ENCODE data around the gene SMURF2.
"Not testable (repeated sequence)": the region's sequence is repeated elsewhere in the genome, so short reads cannot be mapped to it uniquely, and the experiment has no call there.

The SMURF2 gene

DNA sequence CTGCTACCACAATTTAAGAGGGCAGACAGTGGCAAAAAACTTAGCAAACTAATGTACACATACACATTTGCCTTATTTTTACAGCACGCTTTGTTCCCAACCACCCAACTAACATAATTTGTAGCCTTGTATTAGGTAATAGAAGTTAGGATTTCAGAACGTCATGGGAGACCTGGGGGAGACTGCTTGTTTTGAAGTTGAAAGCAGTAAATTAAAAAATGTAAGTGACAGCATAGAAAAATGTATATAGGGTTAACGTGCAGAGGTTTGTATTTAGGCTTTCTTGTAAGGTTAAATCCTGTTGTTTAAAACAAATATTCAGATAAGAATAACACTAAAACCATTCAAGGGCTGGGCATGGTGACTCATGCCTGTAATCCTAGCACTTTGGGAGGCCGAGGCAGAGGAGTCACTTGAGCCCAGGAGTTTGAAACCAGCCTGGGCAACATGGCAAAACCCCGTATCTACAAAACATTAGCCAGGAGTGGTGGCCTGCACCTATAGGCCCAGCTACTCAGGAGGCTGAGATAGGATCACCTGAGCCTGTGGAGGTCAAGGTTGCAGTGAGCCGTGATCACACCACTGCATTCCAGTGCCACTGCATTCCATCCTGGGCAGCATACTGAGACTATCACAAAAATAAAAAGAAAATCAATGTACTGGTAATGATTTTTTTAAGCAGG lies 2.3 kb upstream of the SMURF2 start:
- DNase-seq: not testable (repeated sequence)

DNA sequence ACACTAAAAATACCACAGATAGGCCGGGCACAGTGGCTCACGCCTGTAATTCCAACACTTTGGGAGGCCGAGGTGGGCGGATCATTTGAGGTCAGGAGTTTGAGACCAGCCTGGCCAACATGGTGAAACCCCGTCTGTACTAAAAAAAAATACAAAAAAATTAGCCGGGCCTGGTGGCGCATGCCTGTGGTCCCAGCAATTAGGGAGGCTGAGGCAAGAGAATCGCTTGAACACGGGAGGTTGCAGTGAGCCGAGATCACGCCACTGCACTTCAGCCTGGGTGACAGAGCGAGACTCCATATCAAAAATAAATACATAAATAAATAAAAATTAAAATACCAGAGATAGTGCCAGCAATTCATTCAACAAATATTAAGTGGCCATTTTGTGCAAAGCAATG lies 1.7 kb upstream of the SMURF2 start:
- not testable (repeated sequence) for DNase-seq

DNA sequence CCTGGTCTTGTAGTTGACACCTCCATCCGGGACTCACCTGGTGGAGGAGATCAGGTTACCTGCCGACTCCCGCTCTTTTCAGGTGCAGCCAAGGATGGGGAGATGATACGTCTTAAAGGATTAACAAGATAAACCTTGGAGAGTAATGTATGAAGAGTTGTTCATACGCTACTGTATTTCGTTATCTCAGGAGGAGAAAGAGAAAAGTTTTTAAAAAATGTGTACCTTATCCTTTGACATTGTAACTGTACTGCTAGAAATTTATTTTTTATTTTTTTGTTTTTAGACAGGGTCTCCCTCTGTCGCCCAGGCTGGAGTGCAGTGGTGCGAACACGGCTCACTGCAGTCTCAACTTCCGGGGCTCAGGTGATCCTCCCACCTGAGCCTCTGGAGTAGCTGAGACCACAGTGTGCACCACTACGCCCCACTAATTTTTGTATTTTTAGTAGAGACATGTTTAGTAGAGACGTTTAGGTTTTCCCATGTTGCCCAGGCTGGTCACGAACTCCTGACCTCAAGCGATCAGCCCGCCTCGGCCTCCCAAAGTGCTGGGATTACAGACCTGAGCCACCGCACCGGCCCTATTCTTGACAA lies 764 bp upstream of the SMURF2 start:
- DNase-seq: no peak

DNA sequence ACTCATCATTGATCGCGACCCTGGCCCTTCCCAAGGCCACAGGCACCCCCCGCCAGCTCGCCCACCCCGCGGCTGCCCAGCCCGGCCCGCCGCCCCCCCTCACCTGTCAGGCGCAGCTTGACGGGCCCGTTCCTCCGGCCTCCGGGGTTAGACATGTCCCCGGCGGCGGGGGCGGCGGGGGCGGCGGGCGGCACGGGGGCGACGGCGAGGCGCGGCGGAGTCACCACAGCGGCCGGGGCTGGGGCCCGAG lies 456 bp downstream of the SMURF2 start:
- no peak for DNase-seq

DNA sequence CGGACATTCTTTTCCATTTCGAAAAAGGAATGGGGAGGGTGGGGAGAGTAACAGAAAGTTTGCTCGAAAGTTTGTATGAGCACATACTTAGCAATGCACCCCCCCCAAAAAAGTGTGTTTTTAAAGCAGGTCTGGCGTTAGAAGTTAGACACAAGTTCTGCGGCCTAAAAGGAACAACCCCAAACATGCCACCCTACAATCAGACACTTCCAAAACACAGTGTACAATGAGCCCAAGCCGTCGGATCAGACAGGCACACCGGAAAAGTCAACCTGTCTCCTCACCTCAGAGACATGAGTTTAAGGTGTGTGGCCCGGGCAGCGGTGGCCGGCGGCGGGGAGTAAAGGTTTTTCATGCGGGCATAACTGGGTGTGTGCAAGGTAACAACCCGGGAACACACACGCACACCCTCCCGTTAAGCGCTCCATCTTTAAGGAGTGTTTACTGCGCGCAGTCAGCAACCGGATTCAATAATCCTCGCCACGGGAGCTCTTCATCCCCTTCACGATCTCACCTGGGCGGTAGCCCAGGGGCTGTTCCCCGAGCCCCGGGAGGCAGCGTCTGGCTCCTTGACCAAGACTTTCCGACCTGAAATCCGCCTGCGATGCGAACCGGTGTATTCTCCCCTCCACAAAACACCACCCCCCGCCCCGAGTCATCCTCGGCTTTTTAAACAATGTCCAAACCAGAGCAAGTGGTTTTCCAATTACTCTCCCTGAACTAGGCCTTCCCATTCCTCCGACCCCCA lies 955 bp downstream of the SMURF2 start:
- DNase-seq: not testable (repeated sequence)

DNA sequence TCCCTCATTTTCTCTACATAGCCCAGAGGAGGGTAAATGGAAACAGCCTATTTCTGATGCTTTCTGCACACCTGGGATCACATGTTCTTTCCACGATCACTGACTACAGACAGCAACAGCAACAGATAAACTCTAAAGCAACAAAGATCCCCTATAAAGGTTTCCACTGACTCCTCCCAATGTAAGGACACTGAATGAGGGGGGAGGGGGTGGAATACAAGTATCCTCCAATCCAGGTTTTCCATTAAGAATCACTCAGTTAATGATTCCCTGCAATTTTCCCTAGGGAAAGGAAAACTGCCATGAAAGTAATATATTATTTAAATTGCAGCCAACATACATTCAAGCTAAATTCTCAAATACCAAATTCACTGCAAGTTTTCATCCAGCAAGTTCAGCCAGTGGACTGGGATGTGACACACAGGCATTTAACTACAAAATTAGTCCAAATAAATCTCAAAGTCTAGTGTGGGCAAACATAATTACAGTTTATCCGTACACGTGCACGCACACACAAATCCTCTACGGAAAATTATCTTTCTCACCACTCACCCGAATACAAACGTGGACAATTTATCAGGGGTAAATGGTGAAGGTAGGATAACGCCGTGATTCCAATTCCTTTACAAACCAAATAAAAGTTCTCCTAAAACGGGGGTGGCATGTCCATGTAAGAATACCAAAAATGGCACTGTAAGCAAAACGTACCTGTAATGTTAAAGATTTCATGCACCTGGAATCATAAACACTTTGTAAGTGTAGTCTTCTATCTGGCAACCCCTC lies 1.7 kb downstream of the SMURF2 start:
- DNase-seq: not testable (repeated sequence)

DNA sequence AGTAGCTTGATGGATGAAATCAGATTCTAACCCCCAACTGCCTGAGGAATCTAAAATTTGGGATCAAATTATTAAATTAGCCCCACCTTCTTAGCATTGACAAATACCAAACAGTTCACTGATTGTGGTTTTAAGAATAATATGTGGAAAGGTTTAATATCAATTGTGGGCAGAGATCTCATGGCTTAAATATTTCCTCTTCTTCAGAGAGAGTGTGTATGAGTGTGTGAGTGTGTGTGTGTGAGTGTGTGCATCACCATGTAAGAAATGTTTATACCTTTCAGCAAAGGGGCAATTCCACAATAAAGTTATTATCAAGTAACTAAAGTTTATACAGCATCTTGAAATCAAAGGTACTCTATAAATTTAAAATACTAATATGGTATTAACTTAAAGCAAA lies 3.2 kb downstream of the SMURF2 start:
- no peak for DNase-seq

DNA sequence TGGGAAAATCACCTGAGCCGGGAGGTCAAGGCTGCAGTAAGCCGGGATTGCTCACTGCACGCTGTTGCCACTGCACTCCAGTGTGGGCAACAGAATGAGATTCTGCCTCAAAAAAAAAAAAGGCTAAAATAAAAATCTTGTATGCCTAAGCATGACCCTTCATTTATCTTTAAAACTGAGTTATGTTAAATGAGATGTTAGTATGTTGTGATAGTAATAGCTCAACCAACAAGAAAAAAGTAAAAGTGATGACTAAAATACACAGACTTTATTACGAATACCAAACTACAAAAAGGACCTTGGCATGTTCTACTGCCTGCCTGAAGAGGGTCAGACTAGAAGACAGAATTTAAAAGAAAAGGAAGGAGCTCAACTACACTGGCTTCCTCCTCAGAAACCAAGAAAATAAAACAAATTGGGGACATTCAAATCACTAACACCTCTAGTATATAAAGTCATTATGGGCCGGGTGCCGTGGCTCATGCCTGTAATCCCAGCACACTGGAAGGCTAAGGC lies 4.4 kb downstream of the SMURF2 start:
- DNase-seq: no peak

DNA sequence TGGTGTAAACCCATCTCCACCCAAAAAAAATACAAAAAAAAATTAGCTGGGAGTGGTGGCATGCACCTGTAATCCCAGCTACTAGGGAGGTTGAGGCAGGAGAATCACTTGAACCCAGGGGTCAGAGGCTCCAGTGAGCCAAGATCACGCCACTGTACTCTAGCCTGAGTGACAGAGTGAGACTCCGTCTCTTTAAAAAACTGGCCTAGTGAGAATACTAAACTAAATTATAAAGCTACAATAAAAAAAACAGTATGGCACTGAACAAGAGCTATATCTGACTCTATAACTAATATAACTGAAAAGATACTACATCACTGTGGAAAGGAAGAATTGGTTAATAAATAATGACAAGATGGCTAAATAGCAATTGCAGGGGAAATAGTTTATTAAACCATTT lies 6.4 kb downstream of the SMURF2 start:
- no peak for DNase-seq

DNA sequence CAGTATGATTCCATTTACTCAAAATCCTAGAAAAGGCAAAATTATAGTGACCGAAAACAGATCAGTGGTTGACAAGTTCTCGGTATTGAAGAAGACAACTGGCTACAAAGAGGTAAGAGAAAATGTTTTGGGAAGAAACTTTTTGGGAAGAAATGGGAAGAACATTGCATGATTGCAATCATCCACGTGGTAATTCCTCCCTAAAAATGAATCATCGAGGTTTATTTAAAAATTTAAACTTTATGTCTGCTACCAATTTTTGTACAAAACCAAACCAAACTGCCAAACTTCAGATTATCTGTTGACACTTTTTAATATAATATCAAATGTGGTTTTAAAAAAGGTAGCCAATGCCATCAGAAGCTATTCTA lies 8.1 kb downstream of the SMURF2 start:
- DNase-seq: no peak

DNA sequence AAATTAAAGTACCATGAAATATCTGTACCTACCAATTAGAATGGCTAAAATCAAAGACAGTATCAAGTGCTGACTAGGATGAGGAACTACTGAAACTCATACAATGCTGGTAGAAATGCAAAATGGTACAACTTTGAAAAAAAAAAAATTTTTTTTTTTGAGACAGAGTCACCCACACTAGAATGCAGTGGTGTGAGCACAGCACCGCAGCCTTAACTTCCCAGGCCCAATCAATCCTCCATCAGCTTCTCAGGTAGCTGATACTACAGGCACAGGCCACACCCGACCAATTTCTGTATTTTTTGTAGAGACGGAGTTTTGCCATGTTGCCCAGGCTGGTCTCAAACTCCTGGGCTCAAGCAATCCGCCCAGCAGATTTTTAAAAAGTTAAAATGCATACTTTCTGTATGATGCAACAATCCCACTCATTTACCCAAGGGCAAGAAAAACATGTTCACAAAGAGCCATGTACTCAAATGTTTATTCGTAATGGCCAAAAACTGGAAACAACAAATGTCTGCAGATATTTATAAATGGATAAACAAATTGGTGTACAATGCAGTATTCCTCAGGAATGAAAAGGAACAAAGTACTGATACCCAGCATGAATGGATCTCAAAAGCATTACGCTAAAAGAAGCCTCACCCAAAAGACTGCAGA lies 8.7 kb downstream of the SMURF2 start:
- no peak for DNase-seq

DNA sequence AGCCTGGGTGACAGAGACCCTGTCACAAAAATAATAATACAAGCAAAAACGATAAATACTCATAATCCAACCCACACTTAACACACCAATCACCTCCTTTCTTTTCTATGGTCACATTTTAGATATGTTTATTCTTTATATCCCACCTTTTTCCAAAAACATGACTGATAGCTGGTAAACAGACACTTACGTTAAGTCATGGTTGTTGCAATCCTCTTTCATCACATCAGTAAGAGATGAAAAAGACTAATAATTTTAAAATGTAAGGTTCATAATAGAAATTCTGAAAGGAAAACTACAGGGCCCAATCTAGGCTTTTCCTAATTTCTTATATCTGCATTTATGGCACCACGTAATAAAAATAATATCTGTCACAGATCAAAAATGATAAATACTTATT lies 10.2 kb downstream of the SMURF2 start:
- DNase-seq: no peak

DNA sequence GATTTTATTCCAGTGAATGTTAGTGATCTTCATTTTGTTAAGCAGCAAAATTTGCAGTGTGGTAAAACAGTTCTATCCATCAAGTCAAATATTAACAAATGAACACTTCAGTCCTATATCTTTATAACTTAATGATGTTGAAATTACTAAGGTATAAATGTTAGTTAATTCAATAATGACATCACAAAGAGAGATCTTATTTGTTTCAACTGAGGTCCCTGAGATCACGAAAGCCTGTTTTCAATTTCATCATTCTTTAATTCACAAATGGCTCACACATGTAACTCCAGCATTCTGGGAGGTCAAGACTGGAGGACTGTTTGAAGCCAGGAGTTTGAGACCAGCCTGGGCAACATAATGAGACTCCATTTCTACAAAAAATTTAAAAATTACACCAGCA lies 13.9 kb downstream of the SMURF2 start:
- no peak for DNase-seq

DNA sequence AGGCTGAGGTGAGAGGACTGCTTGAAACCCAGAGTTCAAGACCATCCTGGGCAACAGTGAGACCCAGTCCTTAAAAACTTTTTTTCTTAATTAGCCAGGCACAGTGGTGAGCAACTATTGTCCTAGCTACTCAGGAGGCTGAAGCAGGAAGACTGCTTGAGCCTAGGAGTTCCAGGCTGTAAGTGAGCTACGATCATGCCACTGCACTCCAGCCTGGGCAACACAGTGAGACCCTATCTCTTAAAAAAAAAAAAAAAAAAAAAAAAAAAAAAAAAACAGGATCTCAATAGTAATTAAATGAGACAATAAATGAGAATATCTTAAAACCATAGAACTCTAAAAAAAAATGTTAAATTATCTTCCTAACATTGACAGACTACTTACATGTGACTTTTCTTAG lies 14.3 kb downstream of the SMURF2 start:
- no peak for DNase-seq

DNA sequence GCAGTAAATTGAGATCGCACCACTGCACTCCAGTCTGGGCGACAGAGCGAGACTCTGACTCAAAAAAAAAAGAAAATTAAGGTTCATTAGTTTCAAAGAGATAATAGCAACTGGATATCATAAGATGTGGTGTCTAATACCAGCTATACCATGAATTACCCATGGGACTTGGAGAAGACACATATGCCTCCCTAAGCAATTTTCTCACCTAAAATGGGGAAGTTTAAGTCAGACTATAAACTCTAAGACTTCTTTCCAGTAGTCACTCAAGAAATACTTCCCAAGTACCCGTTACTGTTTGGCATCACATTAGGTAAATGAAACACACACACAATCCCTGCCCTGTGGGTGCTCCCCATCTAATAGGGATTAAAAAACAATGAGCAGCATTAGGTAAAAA lies 22.6 kb downstream of the SMURF2 start:
- no peak for DNase-seq

DNA sequence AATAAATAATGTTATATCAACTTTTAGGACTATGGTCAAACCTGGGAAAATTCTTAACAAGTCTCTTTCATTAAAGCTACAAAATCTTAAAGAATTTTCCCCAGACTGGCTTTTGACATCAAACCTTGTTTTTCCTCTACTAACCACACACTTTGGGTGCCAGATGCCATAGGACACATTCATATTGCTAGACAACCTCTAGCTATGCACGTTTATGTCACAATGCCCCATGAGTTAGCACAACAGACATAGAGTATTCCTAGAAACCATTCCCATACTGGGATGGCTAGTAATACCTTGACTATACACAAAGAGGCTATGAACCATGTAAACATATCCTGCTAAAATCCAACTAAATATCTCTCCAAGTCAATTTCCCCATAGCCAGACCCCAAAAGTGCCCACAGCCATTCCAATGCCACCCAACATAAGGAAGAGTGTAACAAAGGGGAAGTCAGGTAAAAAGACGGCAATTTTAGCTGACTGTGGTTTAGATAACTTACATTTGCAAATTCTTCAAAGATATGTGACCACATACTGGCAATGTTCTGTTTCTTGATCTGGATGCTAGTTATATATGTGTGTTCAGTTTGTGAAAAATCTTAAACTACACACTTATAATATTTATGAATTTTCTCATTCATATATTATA lies 23.4 kb downstream of the SMURF2 start:
- no peak for DNase-seq

DNA sequence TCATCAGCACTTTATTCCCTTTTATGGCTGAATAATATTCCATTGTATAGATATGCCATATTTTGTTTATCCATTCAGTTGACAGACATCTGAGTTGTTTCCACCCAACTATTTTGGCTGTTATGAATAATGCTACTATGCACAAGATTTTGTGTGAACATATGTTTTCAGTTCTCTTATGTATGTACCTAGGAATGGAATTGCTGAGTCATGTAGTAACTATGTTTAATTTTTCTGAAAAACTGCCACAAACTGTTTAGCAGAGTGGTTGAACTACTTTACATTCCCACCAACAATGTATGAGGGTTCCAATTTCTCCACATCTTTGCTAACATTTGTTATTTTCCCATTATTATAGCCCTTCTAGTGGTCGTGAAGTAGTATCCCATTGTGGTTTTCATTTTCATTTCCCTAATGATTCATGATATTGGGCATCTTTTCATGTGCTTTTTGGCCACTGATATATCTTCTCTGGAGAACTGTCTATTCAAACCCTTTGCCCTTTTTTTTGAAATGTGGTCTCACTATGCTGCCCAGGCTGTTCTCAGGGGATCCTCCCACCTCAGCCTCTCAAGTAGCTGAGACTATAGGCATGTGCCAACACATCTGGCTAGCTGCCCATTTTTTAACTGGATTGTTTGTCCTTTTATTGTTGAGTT lies 26.3 kb downstream of the SMURF2 start:
- DNase-seq: no peak

DNA sequence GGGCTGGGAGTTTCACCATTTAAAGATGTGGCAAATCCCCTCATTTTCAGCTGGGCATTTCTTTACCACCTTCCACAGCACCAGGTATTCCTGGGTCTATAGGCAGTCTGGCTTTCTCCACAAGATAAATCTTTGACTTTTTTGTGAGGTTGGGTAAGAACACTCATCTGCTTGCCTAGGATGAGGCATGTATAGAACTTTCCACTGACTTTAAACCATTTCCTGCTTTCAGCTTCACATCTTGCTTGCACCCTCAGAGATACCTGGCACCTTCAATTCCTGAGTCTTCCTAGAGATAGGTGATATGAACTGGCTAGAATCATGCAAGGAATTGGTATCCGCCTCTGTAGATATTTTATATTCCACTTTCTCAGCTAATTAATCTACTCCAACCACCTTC lies 27.9 kb downstream of the SMURF2 start:
- no peak for DNase-seq

DNA sequence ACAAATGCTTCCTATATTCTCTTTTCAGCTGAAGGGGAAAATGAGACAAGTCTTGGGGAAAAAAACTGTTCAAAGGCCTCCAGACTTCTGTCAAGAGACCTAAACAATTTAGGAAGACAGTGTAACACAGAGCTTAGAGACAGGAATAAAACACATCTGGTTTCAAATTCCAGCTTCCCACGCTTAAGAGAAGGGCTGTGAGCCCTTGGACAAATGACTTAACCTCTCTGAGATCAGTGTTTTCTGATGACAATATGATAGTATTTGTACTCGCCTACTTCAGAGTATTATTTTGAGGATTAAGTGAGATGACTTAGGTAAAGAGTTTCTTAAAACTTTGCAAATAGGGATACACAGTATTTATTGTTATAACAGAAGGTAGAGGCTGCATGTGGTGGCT lies 29.5 kb downstream of the SMURF2 start:
- no peak for DNase-seq

DNA sequence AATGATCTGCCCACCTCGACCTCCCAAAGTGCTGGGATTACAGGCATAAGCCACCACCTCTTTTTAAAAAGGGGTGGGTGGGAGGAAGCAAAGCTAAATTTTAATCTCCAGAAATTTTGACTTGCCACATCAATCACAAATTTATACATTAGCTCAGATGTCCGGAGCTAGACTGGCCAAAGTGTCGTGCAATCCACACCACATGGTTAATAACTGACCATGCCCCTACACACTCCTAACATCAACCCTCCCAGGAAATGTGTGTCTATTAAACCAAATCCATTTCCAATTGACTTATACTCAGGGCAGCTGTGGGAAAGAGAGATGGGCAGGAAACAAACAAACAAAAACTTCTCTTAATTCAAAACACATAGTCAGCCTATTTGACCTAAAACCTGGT lies 29.9 kb downstream of the SMURF2 start:
- no peak for DNase-seq

DNA sequence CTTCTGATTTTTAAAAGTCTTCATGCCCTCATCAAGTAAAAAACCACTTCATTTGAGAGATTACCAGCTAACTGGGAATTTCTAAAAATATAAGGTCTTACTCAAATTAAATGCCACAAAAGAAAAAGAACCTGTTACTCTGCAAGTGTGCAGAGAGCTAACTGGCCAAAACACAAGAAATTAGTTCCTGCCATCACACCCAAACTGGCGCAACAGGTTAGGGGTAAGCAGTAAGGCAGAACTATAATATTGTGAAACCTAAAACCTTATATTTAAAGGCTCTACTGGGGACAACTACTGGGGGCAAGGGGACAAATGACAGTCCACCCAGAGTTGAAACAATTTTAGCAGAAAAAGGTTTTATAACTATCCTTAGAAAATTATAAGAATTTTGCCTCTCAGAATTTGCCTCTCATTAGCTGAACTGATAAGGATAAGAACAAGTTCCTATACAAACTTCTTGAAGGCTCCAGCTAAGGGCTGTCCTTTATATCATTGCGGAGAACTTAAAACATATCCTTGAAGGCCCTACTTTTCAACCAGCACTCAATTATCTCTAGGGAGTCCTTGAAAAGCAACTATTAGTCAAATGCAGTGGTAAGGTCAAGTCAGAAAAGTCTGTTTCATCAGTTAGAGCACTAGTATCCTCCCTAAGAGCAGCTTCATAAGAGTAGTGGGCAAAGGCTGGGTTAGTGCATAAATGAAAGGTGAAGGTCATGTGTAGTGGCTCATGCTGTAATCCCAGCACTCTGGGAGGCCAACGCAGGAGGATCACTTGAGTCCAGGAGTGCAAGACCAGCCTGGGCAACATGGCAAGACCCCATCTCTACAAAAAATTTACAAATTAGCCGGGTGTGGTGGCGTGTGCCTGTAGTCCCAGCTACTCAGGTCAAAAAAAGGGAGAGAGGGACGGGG lies 31.5 kb downstream of the SMURF2 start:
- DNase-seq: no peak
